ENCODE results near the gene FAM78B.

Gene FAM78B

GRCh38 chr1:166066107-166066506 is 100.7 kb downstream of the FAM78B start:
- no peak for DNase-seq (ENCODE audit: low read depth)

DNA sequence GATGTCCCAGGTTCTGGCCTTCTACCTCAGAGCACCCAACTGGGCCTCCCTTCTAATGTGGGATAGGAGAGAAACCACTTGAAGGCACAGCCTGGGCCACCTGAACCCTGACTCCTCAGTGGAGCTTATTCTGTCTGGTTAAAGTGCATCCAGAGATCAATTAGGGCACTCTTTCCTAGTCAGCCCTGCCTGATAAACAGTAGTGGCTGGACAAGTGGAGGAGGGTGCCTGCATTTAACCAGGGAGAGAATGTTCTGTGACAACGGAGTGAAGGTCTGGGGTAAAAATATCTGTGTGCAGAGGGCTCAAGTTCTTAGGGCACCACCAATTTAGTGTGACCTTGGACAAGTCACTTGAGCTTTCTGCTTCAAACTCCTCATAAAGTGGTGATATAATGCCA is 101.8 kb downstream of the FAM78B start:
- DNase-seq (ENCODE audit: low read depth): no peak

DNA sequence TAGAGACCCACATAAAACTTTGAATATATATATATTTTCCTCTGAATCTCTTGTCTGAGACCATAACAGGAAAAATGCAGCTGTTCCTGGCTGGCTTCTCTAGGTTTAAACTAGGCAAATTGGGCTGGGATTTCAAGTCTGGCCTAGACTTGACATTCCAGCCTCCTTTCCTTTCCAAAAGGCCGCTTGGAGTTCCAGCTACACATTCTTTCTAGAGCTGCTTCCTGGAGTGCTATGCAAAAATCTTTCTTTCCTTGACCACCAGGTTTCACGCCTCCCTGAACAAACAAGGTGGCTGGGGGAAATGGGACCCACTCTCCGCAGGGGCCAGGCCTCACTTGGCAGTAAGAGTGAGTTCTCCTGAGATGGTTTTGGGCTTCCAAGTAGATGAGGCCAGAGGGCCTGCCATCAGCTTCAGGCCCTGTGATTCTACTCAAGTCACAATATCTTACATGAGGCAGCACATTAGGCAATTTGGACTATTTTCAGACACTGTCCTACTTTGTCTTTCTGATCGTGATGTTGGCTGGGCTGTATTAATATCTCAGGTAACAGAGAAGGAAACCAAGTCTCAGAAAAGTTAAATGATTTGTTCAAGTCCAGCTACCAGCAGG is 102.4 kb downstream of the FAM78B start:
- DNase-seq (ENCODE audit: low read depth): no peak

DNA sequence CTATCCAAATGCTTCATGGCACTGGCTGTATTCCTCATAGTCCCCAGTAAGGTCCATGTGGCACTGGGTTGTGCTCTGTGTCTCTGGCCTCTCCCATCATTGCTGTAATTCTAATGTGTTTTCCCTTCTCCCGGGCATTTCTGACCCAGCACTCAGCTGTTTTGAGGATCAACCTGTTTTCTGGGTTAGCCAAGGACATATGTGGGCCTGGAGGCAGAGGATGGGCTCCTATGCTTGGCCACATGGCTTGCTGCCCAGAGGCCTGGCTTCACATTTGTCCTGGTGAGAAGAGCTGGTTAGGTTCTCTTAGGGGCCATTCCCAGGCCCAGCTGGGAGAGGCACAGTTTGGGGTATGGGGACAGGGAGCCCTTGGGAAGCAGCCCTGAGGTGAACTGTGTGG is 103.1 kb downstream of the FAM78B start:
- DNase-seq (ENCODE audit: low read depth): no peak

DNA sequence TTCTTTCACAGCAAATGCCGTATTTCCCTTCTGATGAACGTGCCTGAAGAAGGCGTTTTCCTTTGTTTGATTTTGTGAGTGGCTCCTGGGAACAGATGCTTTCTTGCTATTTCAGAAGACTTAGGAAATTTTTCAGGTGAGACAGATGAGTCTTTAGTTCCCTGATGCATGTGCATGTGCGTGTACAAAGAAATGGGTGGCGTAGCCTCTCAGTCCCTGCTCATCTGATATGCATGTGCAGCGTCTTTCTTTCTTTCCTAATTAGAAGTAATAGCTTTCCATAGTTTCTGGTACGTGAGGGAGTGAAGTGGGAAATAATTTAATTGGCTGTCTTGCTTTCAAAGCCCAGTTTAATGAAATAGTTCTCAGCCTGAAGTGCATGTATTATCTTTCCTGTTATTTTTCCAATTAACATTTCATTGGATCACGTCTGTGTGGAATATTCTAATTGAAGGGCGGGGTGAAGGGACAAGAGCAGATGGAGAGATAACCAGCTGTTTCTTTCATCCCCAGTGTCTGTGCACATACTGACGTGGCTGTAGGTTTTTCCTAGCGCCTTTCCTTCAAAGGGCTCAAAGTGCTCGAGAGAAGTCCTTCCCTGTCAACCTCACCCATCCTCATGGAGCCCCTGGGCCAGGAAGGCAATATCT is 104.3 kb downstream of the FAM78B start:
- no peak for DNase-seq (ENCODE audit: low read depth)

GRCh38 chr1:166057650-166058049 is 109.2 kb downstream of the FAM78B start:
- DNase-seq (ENCODE audit: low read depth): no peak

- DNase-seq (ENCODE audit: low read depth): no peak
These were observed 113.4 kb downstream of the FAM78B start for GRCh38 chr1:166053395-166053794.

- DNase-seq (ENCODE audit: low read depth): no peak
These were observed 126.4 kb downstream of the FAM78B start for GRCh38 chr1:166040202-166040997.

DNA sequence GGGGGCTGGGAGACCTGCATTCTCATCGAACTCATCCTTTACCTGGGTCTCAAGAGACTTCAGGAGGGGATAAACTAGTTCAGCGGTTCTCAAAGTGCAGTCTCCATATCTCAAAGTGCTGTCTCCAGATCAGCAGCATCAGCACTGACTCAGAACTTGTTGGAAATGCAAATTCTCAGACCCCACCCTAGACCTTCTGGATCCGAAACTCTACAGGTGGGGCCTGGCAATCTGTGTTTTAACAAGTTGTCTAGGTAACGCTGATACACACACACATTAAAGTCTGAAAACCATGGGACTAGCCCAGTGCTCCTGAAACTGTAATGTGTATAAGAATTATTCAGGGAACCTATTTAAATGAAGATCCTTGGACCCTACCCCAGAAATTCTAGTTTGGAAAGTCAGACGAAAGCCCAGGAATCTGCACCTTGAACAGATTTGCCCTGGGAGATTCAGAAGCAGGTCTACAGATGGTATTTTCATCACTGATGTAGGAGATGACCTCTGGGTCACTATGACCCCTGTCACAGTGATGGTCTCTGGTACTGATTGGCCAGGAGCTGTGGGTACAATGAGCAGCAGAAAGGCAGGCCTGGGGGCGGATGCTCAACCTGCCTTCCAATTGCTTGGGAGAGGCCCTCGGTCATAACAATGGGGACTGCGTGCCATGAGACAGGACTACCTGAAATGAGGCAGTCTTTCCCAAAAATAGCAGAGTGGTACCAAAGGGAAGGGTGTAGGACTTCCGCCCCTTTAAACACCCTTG is 127.2 kb downstream of the FAM78B start:
- no peak for DNase-seq (ENCODE audit: low read depth)

DNA sequence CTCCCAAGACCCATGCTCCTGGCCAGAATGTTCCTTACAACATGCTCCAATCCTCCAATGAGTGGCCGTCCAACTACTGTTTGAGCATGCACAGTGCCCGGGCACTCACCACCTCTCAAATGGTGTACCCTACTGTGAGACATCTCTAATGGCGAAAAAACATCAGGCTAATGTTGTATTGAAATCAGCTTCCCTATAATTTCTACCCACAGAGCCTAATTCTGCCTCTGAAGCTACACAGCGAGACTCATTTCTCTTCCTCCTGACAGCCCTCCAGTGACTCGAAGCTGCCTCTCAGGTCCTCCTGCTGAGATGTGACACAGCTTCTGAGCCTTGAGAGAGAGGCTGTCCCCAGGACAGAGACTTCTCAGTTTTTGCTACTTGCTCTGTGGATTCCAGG is 130.7 kb downstream of the FAM78B start:
- DNase-seq (ENCODE audit: low read depth): no peak

DNA sequence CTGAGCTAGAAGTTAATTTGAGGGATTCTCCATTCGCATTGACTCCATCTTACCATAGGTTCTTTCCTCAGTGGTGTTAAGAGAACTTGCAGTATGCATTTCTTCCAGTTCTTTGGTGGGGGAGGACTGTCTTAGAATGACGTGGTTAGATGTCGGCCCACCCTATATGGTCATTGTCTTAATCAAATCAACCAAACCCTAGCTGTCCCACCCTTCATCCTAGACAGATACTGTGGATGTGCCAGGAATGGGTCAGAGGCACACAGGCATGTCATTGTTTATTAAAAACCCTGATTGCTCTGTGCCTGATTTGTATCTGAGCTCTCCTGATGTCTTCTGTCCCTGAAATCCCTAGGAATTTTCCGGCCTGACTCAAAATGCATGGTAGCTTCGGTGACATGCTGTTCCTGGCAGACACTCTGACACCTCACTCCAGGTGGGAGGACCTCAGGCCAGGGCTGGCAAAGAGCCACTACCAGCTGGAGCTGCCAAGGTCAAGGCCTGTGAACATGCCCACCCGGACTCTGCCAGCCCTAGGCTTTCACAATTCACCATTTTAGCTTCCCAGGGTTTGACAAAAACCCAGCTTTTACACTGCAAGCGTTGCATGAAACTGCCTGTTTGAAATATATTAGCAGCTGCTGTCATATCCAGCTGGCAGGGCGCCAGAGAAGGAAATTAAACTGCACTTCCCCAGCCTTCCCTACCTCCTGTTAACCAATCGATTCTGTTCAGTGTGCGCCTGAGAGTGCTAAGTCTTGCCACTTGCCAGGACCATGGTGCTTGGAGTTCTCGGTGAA is 134.0 kb downstream of the FAM78B start:
- no peak for DNase-seq (ENCODE audit: low read depth)

- no peak for DNase-seq (ENCODE audit: low read depth)
These were observed 134.7 kb downstream of the FAM78B start for GRCh38 chr1:166031932-166032571.

DNA sequence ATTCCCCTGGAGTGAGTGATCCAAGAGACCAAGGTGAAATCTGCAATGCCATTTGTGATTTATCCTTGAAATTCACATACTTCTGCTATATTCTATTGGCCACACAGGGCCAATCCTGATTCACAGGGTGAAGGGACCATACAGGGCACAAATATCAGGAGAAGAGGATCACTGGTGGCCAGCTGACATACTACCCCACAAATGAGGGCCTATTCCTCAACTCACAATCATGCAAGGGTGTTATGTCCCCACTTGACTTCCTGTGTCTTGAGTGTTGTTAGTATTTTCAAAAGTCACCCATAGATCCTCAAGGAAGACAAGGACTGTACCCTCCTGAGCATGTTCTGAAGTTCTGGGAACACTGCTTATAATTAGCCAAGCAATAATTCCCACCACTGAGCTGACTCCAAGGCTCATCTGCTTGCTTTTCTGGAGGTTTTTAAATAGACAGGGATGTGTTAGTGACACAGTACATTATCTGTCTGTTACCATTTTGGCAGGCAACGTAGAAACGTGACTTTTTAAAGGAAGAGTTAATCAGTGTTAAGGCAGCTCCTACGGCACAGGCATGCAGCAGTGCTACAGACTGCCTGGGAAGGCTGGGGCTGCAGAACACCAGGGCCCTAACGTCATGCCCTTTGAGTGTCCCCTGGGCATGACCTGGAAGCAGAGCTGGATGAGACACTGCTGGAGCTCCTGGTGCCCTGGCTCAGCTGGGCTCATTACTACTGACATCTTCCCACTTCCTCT is 137.4 kb downstream of the FAM78B start:
- no peak for DNase-seq (ENCODE audit: low read depth)

GRCh38 chr1:166026555-166026954 is 140.2 kb downstream of the FAM78B start:
- DNase-seq (ENCODE audit: low read depth): no peak

DNA sequence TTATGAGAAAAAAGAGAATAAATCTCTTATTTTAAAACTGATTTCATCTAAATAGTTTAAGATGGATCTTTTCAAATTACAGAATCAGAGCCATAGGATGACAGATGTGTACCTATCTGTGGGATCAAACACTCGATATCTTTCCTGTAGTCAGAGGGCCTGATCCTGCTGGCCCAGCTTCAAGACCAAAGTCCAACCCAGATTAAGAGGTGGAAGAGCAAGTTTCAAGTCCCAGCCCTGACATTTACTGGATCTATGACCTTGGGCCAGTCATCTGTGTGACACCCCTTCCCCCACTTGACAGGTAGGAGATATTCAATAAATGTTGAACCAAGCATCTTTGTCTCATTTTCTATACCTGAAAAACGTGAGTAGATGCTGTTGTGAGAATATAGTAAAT is 140.7 kb downstream of the FAM78B start:
- DNase-seq (ENCODE audit: low read depth): no peak

DNA sequence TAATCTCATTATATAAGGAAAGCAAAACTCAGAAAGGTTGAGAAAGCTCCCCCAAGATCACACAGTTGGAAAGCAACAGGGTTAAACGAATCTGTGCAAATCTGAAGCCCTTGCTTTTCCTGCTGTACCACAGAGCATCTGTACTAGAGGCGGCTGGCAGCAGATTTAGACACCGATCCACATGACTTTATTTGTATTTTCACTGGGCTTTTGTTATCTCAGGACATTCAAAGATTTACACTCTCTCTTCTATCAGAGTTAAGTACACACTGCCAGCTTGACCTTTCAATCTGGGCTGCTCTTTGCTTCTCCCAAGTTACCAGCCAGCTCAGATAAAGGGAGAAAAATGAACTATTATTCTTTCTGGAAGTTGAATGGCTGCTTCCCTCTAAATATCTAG is 146.6 kb downstream of the FAM78B start:
- no peak for DNase-seq (ENCODE audit: low read depth)

Data from amniotic epithelial cell (primary cell).